ENCODE data around the gene REM1.

DNA sequence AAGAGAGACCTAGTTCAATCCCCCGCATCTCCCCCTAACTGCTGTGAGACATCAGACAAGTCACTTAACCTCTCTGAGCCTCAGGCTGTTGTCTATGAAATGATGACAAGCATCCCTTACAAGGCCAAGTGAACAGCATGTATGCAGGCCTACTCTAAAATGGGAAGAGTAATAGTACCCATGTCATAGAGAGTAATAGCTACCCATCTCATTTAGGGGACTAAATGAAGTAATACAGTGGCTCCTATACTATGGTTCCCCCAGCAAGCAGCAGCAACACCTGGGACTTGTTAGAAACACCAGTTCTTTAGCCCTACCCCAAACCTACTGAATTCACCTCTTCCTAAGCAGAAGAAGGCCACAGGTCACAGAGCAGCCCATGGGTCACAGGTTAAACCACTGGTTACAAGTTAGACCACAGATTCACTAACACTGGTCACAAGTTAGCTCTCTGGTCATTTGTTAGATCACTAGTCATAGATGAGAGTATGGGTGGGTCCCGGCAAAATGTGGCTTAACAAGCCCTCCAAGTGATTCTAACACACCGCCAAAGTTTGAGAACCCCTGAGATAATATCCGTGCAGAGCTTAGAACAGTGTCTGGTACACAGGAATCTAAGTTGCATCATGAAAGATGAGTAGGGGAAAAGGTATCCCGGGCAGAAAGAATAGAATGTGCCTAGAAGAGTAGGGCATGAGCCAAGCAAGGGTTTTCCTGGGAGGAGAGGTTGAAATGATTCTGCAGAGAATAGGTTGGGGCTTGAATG lies 1.6 kb upstream of the REM1 start:
- TF ChIP-seq, protein P1, sequence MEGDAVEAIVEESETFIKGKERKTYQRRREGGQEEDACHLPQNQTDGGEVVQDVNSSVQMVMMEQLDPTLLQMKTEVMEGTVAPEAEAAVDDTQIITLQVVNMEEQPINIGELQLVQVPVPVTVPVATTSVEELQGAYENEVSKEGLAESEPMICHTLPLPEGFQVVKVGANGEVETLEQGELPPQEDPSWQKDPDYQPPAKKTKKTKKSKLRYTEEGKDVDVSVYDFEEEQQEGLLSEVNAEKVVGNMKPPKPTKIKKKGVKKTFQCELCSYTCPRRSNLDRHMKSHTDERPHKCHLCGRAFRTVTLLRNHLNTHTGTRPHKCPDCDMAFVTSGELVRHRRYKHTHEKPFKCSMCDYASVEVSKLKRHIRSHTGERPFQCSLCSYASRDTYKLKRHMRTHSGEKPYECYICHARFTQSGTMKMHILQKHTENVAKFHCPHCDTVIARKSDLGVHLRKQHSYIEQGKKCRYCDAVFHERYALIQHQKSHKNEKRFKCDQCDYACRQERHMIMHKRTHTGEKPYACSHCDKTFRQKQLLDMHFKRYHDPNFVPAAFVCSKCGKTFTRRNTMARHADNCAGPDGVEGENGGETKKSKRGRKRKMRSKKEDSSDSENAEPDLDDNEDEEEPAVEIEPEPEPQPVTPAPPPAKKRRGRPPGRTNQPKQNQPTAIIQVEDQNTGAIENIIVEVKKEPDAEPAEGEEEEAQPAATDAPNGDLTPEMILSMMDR (conservative IDR thresholded peaks at IDR 0.05; ENCODE audit: low read depth, low read length), result no peak
- no peak for TF ChIP-seq EZH2 (IDR thresholded peaks at IDR 0.05; ENCODE audit: borderline replicate concordance, low read depth, low read length, poor library complexity, severe bottlenecking)

All from A673 (cell line).